Mesothelial cell of epicardium (in vitro differentiated cells): ENCODE data around the gene CEP85L. TPM values are rescaled to one million over a fixed set of nuclear protein-coding genes. Genes with fewer than 3 reads are reported as not detected.
A peak's percentile ranks its signal among the peaks of the same experiment; 100 is the strongest.

Experiments used
- DNase-seq, 2 experiments: peaks; one replicate each; pipeline ENCODE4 v3.0.0; 2021; ENCODE audit warnings: low spot score in 2 of 2; ENCODE audit not compliant: unreplicated experiment in 2 of 2
- H3K27ac Mint-ChIP-seq: 2 replicates; pipeline ENCODE4 v1.8.0; 2021; ENCODE audit warnings: mixed read lengths
- H3K27me3 Mint-ChIP-seq: 2 replicates; pipeline ENCODE4 v1.8.0; 2021; ENCODE audit warnings: low read depth, mixed read lengths
- H3K36me3 Mint-ChIP-seq: 2 replicates; pipeline ENCODE4 v1.8.0; 2021; ENCODE audit warnings: mixed read lengths
- H3K4me1 Mint-ChIP-seq: 2 replicates; pipeline ENCODE4 v1.8.0; 2021; ENCODE audit warnings: mixed read lengths
- H3K4me3 Mint-ChIP-seq: 2 replicates; pipeline ENCODE4 v1.8.0; 2021; ENCODE audit warnings: mild to moderate bottlenecking, moderate library complexity, mixed read lengths
- H3K9me3 Mint-ChIP-seq: 2 replicates; pipeline ENCODE4 v1.8.0; 2021; ENCODE audit warnings: mixed read lengths
- total RNA-seq: library from RNA; stranded (reverse); gene quantifications from 3 replicates; pipeline ENCODE4 v1.2.1, GENCODE V29; 2021
- TF ChIP-seq, protein P1 (sequence below): fragments of 200-600 bp; sonication (generic); IDR thresholded peaks from one replicate; pipeline ENCODE4 v1.5.0; 2021; ENCODE audit warnings: antibody characterized with exemption; ENCODE audit not compliant: unreplicated experiment

The CEP85L gene
- total RNA-seq, 1 donor from 2014 or later, result 23.1 TPM

DNA sequence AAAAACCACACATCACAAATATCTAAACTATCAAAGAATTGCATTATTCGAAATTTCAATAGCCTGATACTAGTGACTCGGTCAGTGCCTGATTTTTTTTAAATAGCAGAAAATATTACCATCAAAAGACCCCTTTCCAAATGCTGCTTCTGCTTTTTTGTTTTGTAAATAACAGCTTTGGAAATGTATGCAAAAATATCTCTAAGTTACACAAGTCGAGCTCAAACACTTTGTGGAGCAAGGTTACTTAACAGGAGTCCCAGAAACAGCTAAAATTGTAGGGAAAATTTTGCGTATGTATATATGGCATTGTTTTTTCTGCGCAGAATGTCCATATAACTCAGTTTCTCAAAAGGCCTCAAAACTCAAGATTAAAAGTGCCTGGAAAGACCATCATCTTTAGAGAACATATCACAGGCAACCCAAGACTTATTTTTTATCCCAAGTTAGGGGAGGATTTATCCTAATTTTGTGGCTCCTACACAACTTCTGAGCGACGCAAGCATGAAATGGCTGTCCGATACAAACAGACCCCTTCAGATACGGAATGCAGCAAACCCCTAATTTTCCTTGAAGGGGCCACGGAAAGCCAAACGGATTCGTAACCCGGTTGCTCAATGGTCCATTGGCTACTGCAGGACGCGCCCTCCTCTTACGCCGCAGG lies 1.3 kb downstream of the CEP85L start:
- H3K4me1 Mint-ChIP-seq, result peaks cover 19% of the 10 kb centered on the region
- DNase-seq, result no peak
- H3K9me3 Mint-ChIP-seq, result no peaks in the 10 kb centered on the region
- H3K27me3 Mint-ChIP-seq, result no peaks in the 10 kb centered on the region
- no peaks in the 10 kb centered on the region for H3K36me3 Mint-ChIP-seq
- H3K27ac Mint-ChIP-seq, result peak overlapping the region; percentile 76
- TF ChIP-seq, protein P1, sequence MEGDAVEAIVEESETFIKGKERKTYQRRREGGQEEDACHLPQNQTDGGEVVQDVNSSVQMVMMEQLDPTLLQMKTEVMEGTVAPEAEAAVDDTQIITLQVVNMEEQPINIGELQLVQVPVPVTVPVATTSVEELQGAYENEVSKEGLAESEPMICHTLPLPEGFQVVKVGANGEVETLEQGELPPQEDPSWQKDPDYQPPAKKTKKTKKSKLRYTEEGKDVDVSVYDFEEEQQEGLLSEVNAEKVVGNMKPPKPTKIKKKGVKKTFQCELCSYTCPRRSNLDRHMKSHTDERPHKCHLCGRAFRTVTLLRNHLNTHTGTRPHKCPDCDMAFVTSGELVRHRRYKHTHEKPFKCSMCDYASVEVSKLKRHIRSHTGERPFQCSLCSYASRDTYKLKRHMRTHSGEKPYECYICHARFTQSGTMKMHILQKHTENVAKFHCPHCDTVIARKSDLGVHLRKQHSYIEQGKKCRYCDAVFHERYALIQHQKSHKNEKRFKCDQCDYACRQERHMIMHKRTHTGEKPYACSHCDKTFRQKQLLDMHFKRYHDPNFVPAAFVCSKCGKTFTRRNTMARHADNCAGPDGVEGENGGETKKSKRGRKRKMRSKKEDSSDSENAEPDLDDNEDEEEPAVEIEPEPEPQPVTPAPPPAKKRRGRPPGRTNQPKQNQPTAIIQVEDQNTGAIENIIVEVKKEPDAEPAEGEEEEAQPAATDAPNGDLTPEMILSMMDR, result no peak
- H3K4me3 Mint-ChIP-seq, result peak overlapping the region; percentile 83

DNA sequence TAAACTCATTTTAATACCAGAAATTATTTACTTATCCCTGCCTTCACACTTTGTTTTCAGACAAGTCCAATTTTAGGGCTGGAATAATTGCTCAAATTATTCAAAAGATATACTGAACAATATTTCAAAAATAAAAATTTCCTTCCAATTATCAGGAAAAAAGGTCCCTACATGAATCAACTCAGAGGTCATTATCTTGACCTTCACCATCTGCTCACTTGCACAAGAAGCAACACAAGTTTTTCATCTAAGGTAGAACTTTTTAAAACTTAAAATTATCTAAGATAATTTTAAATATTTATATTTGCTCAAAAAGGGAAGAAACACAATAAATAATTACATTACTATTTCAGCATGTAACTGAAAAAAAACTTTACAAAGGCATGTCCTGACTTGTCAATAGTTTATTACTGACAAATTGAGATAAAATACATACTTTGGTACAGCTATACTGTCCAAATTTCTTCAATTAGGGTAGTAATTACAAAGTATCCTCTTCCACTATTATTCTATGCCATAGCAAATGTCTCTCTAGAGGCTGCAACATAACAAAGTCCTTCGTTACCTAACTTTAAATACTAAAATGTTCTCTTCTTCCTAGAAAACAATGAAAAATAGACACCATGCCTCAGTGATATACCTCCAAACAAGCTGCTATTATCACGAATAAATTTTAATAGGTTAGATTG lies 2.4 kb downstream of the CEP85L start:
- Mint-ChIP-seq H3K27ac (no peak overlapping the region), H3K4me3 (peak overlapping the region; percentile 83), H3K9me3 (no peaks in the 10 kb centered on the region), H3K4me1 (peaks cover 19% of the 10 kb centered on the region), H3K36me3 (no peaks in the 10 kb centered on the region), H3K27me3 (no peaks in the 10 kb centered on the region)
- TF ChIP-seq, protein P1, result no peak
- no peak for DNase-seq

DNA sequence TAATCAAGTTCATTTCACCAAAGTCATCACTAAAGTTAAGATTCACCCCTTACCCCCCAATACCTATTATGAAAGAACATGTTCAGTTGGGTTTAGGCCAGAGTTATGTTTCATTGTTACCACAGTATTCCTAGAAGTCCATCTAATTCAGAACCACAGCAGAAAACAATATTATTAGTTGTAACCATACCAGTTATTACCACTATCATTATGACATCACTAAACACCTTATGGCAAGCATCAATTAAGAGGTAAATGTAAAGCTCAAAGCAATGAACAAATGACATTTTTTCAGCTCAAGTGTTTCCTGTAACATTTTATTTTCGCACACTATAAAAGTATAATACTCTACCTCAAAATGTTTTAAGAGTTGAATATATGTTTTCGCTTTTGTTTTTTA lies 4.4 kb downstream of the CEP85L start:
- Mint-ChIP-seq H3K27me3 (no peaks in the 10 kb centered on the region), H3K4me3 (no peak overlapping the region), H3K4me1 (peaks cover 15% of the 10 kb centered on the region), H3K9me3 (no peaks in the 10 kb centered on the region), H3K27ac (no peak overlapping the region), H3K36me3 (no peaks in the 10 kb centered on the region)
- no peak for DNase-seq
- TF ChIP-seq, protein P1, result no peak

DNA sequence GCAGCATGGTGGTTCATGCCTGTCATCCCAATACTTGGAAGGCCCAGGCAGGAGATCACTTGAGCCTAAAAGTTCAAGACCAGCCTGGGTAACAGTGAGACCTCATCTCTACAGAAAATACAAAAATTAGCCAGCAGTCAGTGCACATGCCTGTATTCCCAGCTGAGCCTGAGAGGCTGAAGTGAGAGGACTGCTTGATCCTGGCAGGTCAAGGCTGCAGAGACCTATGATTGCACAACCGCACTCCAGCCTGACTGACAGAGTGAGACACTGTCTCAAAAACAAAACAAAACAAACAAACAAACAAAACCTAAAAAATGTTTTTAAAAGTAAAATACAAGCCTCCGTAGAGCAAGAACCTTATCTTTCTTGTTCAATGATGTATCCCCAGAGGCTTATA lies 6.0 kb downstream of the CEP85L start:
- TF ChIP-seq, protein P1, result no peak
- no peak overlapping the region for H3K4me3 Mint-ChIP-seq
- H3K27me3 Mint-ChIP-seq, result no peaks in the 10 kb centered on the region
- no peaks in the 10 kb centered on the region for H3K36me3 Mint-ChIP-seq
- H3K27ac Mint-ChIP-seq, result no peak overlapping the region
- H3K4me1 Mint-ChIP-seq, result peaks cover 18% of the 10 kb centered on the region
- H3K9me3 Mint-ChIP-seq, result no peaks in the 10 kb centered on the region
- DNase-seq, result no peak

DNA sequence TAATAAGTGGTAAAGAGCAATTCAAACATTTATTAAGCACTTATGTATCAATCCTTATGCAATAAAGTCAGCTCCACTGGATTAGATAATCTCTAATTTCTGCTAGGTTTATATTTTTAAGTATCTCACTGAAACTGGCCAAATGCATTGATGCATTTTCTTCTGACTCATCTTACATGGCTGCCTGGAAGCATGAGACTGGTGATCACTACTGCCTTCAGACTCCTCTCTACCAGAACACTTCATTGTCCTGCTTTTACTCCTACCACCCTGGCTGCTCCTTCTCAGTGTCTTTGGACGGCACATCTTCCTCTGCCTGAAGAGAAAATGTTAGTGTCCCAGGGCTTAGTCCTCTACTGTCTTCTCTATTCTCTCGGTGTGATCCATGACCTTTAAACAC lies 7.4 kb downstream of the CEP85L start:
- TF ChIP-seq, protein P1, result no peak
- peaks cover 10% of the 10 kb centered on the region for H3K4me1 Mint-ChIP-seq
- H3K36me3 Mint-ChIP-seq, result no peaks in the 10 kb centered on the region
- DNase-seq, result no peak
- H3K9me3 Mint-ChIP-seq, result no peaks in the 10 kb centered on the region
- no peak overlapping the region for H3K27ac Mint-ChIP-seq
- no peak overlapping the region for H3K4me3 Mint-ChIP-seq
- H3K27me3 Mint-ChIP-seq, result no peaks in the 10 kb centered on the region
